Smooth muscle cell of the brain vasculature (primary cell): ENCODE measurements around the gene VGLL2.
"Not testable (repeated sequence)": the region's sequence is repeated elsewhere in the genome, so short reads cannot be mapped to it uniquely, and the experiment has no call there.

Source experiments
- DNase-seq: peaks from one replicate; pipeline ENCODE4 v3.0.0-alpha.2; 2012; ENCODE audit warnings: low read depth, low spot score

Gene VGLL2

GRCh38 chr6:117265410-117266256 lies at the start of gene VGLL2:
TSS of gene VGLL2 (plus strand) at chr6:117265558. CDS start at chr6:117265764, 206 bp downstream.
- no peak for DNase-seq

- no peak for DNase-seq
These were observed 42.5 kb upstream of the VGLL2 start for GRCh38 chr6:117222861-117223260.

GRCh38 chr6:117226778-117227177 lies 38.6 kb upstream of the VGLL2 start:
- DNase-seq: no peak

GRCh38 chr6:117227245-117227962 lies 38.0 kb upstream of the VGLL2 start:
- no peak for DNase-seq

- no peak for DNase-seq
These were observed 37.2 kb upstream of the VGLL2 start for GRCh38 chr6:117228202-117228601.

GRCh38 chr6:117229870-117230269 lies 35.5 kb upstream of the VGLL2 start:
- DNase-seq: no peak

GRCh38 chr6:117231466-117231865 lies 33.9 kb upstream of the VGLL2 start:
- no peak for DNase-seq

- no peak for DNase-seq
These were observed 33.2 kb upstream of the VGLL2 start for GRCh38 chr6:117232196-117232595.

GRCh38 chr6:117233145-117233544 lies 32.2 kb upstream of the VGLL2 start:
- no peak for DNase-seq

- no peak for DNase-seq
These were observed 27.8 kb upstream of the VGLL2 start for GRCh38 chr6:117237561-117237960.

- DNase-seq: not testable (repeated sequence)
These were observed 20.8 kb upstream of the VGLL2 start for GRCh38 chr6:117244571-117244970.

GRCh38 chr6:117244979-117245378 lies 20.4 kb upstream of the VGLL2 start:
- DNase-seq: not testable (repeated sequence)

- no peak for DNase-seq
These were observed 11.6 kb upstream of the VGLL2 start for GRCh38 chr6:117253785-117254184.

- no peak for DNase-seq
These were observed 2.6 kb upstream of the VGLL2 start for GRCh38 chr6:117262799-117263198.

- DNase-seq: no peak
These were observed 1.9 kb upstream of the VGLL2 start for GRCh38 chr6:117263353-117263927.

GRCh38 chr6:117264369-117264691 lies 1.0 kb upstream of the VGLL2 start:
- DNase-seq: no peak

GRCh38 chr6:117264692-117265409 lies 507 bp upstream of the VGLL2 start:
- no peak for DNase-seq

GRCh38 chr6:117266257-117267053 lies 1.1 kb downstream of the VGLL2 start:
- DNase-seq: no peak

- no peak for DNase-seq
These were observed 1.6 kb downstream of the VGLL2 start for GRCh38 chr6:117267054-117267347.

GRCh38 chr6:117267766-117268534 lies 2.6 kb downstream of the VGLL2 start:
- no peak for DNase-seq

- no peak for DNase-seq
These were observed 3.6 kb downstream of the VGLL2 start for GRCh38 chr6:117268924-117269323.
